B cell (primary cell): Measurements from ENCODE around the gene ESPL1. TPM values are rescaled to one million over a fixed set of nuclear protein-coding genes. Genes with fewer than 3 reads are reported as not detected.

Experiments
- ATAC-seq: fragments of 200-7000 bp; cut with Tn5 transposase; one replicate; pipeline ENCODE4 v1.10.0; 2021; ENCODE audit warnings: low read depth, mild to moderate bottlenecking, moderate number of reproducible peaks, moderate library complexity
- CTCF ChIA-PET: fragments of 350-600 bp; sonication (Branson Sonifier 250); formaldehyde crosslinking; loops from one replicate; lab custom pipeline; 2021; ENCODE audit warnings: antibody characterized with exemption, inconsistent platforms; lab: Charles Lee
- POLR2A ChIA-PET: fragments of 350-600 bp; sonication (Branson Sonifier 250); formaldehyde crosslinking; loops from one replicate; lab custom pipeline; 2021; ENCODE audit warnings: antibody characterized with exemption; lab: Charles Lee
- DNase-seq: peaks from one replicate; pipeline ENCODE4 v3.0.0; 2013
- H2AFZ ChIP-seq: 2 replicates; pipeline ENCODE4 v1.6.1; 2012; ENCODE audit warnings: mild to moderate bottlenecking, low read depth, low read length; ENCODE audit not compliant: insufficient read depth, poor library complexity, severe bottlenecking
- H3K27ac ChIP-seq, 2 donors: 1 replicate in 1 of 2; 2 replicates in 1 of 2; pipeline ENCODE4 v1.5.1; 2012 to 2013; ENCODE audit warnings: low read length in 2 of 2, mild to moderate bottlenecking in 2 of 2, moderate library complexity in 1 of 2
- H3K27me3 ChIP-seq, 4 experiments: fragments of 200-600 bp in 1 of 4; sonication (generic) in 1 of 4; replicated peaks in 1 of 4; 1 replicate in 2 of 4; 2 replicates in 2 of 4; pipeline versions ENCODE4 v1.6.1 to v1.7.0; 2013 to 2016; ENCODE audit warnings: low read length in 3 of 4, mild to moderate bottlenecking in 2 of 4, mixed read lengths in 1 of 4, moderate library complexity in 1 of 4; ENCODE audit not compliant: insufficient read depth in 4 of 4, control insufficient read depth in 3 of 4; ENCODE audit errors: control extremely low read depth in 1 of 4
- H3K36me3 ChIP-seq, 2 experiments: replicated peaks in 1 of 2; 1 replicate in 1 of 2; 2 replicates in 1 of 2; pipeline versions ENCODE4 v1.6.1 to v1.7.1; 2013; ENCODE audit warnings: low read length in 1 of 2; ENCODE audit not compliant: insufficient read depth in 2 of 2, control insufficient read depth in 1 of 2; ENCODE audit errors: control extremely low read depth in 1 of 2, extremely low read depth in 1 of 2
- H3K4me1 ChIP-seq, 2 donors: fragments of 200-600 bp in 1 of 2; sonication (generic) in 1 of 2; 1 replicate in 1 of 2; 2 replicates in 1 of 2; pipeline versions ENCODE4 v1.5.1 to v1.6.1; 2013 to 2017; ENCODE audit warnings: low read length in 2 of 2; ENCODE audit not compliant: control insufficient read depth in 2 of 2, insufficient read depth in 2 of 2
- H3K4me2 ChIP-seq: replicated peaks from 2 replicates; pipeline ENCODE3; 2012; ENCODE audit warnings: mild to moderate bottlenecking, low read depth, low read length; ENCODE audit not compliant: poor library complexity, severe bottlenecking
- H3K4me3 ChIP-seq, 5 experiments: fragments of 200-600 bp in 1 of 5; sonication (generic) in 1 of 5; 1 replicate in 3 of 5; 2 replicates in 2 of 5; pipeline versions ENCODE4 v1.5.1 to v1.7.0; 2011 to 2016; ENCODE audit warnings: low read length in 4 of 5, mild to moderate bottlenecking in 4 of 5, low read depth in 2 of 5, control low read depth in 1 of 5, moderate library complexity in 1 of 5; ENCODE audit not compliant: insufficient read depth in 1 of 5; ENCODE audit errors: control extremely low read depth in 1 of 5, extremely low read depth in 1 of 5
- H3K79me2 ChIP-seq: fragments of 200-600 bp; sonication (generic); one replicate; pipeline ENCODE4 v1.6.0; 2016; ENCODE audit warnings: low read length; ENCODE audit not compliant: control insufficient read depth, insufficient read depth
- H3K9ac ChIP-seq: fragments of 200-600 bp; sonication (generic); 2 replicates; pipeline ENCODE4 v1.6.1; 2017; ENCODE audit warnings: mild to moderate bottlenecking, low read length, moderate library complexity
- H3K9me3 ChIP-seq, 3 donors: one replicate each; pipeline versions ENCODE4 v1.6.1 to v1.7.1; 2013; ENCODE audit warnings: low read length in 2 of 3; ENCODE audit not compliant: control insufficient read depth in 2 of 3, insufficient read depth in 1 of 3; ENCODE audit errors: control extremely low read depth in 1 of 3
- H4K20me1 ChIP-seq: 2 replicates; pipeline ENCODE4 v1.6.0; 2012; ENCODE audit warnings: mild to moderate bottlenecking, low read length; ENCODE audit not compliant: insufficient read depth, control insufficient read depth, poor library complexity, severe bottlenecking
- H3K27ac Mint-ChIP-seq: one replicate; pipeline ENCODE4 v1.8.0; 2021; ENCODE audit warnings: mixed read lengths
- H3K27me3 Mint-ChIP-seq: one replicate; pipeline ENCODE4 v1.8.0; 2021; ENCODE audit warnings: mixed read lengths
- H3K4me1 Mint-ChIP-seq: one replicate; pipeline ENCODE4 v1.8.0; 2021; ENCODE audit warnings: mixed read lengths
- H3K4me3 Mint-ChIP-seq: one replicate; pipeline ENCODE4 v1.8.0; 2021; ENCODE audit warnings: mixed read lengths
- H3K9me3 Mint-ChIP-seq: one replicate; pipeline ENCODE4 v1.8.0; 2022; ENCODE audit warnings: mixed read lengths; ENCODE audit not compliant: insufficient read depth
- EZH2 ChIP-seq: IDR thresholded peaks from 2 replicates; pipeline ENCODE4 v1.6.1; 2012; ENCODE audit warnings: borderline replicate concordance, low read depth, mild to moderate bottlenecking, moderate library complexity, low read length; ENCODE audit not compliant: insufficient read depth, poor library complexity, severe bottlenecking
- WGBS: methylation state at CpG from one replicate; pipeline ENCODE4 v1.1.5; 2013; ENCODE audit warnings: missing lambda C conversion rate; ENCODE audit not compliant: insufficient coverage; 5-methylcytosine and 5-hydroxymethylcytosine counted together
- intact Hi-C: fragments of 100-400 bp; cut with micrococcal nuclease; formaldehyde crosslinking; loops from one replicate; pipeline ENCODE4 v1.10.0; 2022
- polyA plus RNA-seq: library from polyadenylated mRNA; depleted of rRNA; stranded (reverse); fragments of >200 nt; gene quantifications from 2 replicates; pipeline ENCODE4 v1.2.3, GENCODE V29; 2012
- total RNA-seq, 2 donors: library from RNA; stranded (reverse); fragments of 120-200 nt in 1 of 2; gene quantifications; 1 replicate in 1 of 2; 2 replicates in 1 of 2; pipeline versions ENCODE4 v1.2.3 to v1.2.4, GENCODE V29; 2013 to 2022
- TF ChIP-seq, protein P1 (sequence below): fragments of 200-600 bp; IDR thresholded peaks from one replicate; pipeline ENCODE4 v1.8.0; 2022; ENCODE audit warnings: antibody characterized with exemption, mild to moderate bottlenecking

Gene ESPL1
- total and polyA plus RNA-seq, 2 donors (not counting 1 experiment from before 2014, with no cell fraction given), result 0.88 to 2.4 TPM

DNA sequence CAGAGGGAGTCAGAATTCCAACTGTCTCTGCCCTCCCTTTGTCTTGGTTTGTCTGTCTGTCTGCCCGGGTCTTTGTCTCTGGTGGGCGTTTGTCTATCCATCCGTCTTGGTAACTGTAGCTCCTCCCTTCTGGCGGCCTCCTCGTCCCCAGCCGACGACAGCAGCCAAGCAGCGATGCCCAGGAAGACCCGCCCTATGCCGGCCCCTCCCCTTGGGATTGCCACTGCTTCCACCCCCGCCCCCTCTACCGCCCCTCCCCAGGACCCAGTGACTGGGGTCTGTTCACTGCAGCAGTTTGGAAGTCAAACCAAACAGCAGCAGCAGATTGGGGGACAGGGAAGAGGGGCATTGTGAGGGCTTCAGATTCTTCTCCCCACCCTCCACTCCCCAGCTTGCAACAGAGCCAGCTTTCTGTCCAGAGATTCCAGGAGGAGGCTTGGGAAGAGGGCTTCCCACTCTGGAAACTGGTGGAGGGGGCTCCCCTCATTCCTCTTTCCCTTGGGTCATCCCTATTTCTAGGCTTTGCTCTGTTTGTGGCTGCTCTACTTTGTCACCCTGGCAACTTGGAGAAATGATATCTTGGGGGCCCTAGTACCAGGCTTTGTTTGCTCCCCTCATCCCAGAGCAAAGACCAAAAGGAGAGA is 33.7 kb upstream of the ESPL1 start:
- TF ChIP-seq EZH2, result no peak
- TF ChIP-seq, protein P1, sequence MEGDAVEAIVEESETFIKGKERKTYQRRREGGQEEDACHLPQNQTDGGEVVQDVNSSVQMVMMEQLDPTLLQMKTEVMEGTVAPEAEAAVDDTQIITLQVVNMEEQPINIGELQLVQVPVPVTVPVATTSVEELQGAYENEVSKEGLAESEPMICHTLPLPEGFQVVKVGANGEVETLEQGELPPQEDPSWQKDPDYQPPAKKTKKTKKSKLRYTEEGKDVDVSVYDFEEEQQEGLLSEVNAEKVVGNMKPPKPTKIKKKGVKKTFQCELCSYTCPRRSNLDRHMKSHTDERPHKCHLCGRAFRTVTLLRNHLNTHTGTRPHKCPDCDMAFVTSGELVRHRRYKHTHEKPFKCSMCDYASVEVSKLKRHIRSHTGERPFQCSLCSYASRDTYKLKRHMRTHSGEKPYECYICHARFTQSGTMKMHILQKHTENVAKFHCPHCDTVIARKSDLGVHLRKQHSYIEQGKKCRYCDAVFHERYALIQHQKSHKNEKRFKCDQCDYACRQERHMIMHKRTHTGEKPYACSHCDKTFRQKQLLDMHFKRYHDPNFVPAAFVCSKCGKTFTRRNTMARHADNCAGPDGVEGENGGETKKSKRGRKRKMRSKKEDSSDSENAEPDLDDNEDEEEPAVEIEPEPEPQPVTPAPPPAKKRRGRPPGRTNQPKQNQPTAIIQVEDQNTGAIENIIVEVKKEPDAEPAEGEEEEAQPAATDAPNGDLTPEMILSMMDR, result no peak
- H3K27ac Mint-ChIP-seq, result no peak overlapping the region
- no peaks in the 10 kb centered on the region for H4K20me1 ChIP-seq
- H3K36me3 ChIP-seq, result no peaks in the 10 kb centered on the region
- H3K4me2 ChIP-seq, result no peak overlapping the region
- H3K27me3 ChIP-seq, result peaks cover 0 to 11% (median 2%) of the 10 kb centered on the region in 4 experiments
- no peak overlapping the region for H3K27ac ChIP-seq
- no peak overlapping the region for H2AFZ ChIP-seq
- H3K9me3 Mint-ChIP-seq, result no peaks in the 10 kb centered on the region
- H3K4me3 ChIP-seq, result no peak overlapping the region
- H3K4me1 Mint-ChIP-seq, result peaks cover 43% of the 10 kb centered on the region
- DNase-seq (no peak), ATAC-seq (no peak)
- CTCF ChIA-PET, result interaction anchor here (1.0 to 3.0 kb wide), 4 partner anchors 19 to 54 kb away, joined by 3 to 16 read pairs (median 10); no protein-coding TSS in a partner anchor
- peak overlapping the region; percentile 52 for H3K4me3 Mint-ChIP-seq
- H3K9me3 ChIP-seq, result peaks cover 0 to 3% (median 0%) of the 10 kb centered on the region in 3 donors
- POLR2A ChIA-PET, result no interaction called here
- intact Hi-C loops, result no loop called here
- peaks cover 34 to 46% of the 10 kb centered on the region in 2 donors for H3K4me1 ChIP-seq
- no peak overlapping the region for H3K9ac ChIP-seq
- peaks cover 6% of the 10 kb centered on the region for H3K27me3 Mint-ChIP-seq
- 15% methylated on average over 10 of the region's 12 CpGs for WGBS
- H3K79me2 ChIP-seq, result no peaks in the 10 kb centered on the region

DNA sequence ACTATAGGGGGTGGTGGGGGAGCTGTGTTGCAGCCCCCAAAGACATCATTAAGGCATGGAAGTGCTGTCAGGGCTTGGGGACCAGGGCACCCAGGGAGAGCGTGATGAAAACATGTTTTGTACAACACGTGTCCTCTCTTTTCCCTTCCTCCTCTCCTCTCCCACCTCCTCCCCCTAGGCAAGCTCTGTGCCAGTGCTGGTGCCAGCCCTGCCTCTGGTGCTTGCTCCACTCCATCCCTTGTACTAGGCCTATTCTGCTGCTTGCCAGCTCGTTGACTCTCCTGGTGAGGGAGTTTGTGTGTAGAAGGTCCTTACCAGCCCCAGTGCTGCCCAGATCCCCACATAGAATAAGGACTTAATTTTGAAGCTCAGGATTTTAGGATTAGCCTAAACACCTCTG is 32.9 kb upstream of the ESPL1 start:
- CTCF ChIA-PET, result interaction anchor here (1.1 to 3.0 kb wide), 2 partner anchors 16 to 22 kb away, joined by 3 to 16 read pairs; a partner anchor contains a TSS
- H3K9me3 Mint-ChIP-seq, result no peaks in the 10 kb centered on the region
- Histone ChIP-seq H3K27ac (no peak overlapping the region), H3K4me3 (no peak overlapping the region), H3K4me2 (no peak overlapping the region), H3K9ac (no peak overlapping the region), H2AFZ (no peak overlapping the region), H3K4me1 (peaks cover 35 to 51% of the 10 kb centered on the region in 2 donors), H3K36me3 (no peaks in the 10 kb centered on the region), H4K20me1 (no peaks in the 10 kb centered on the region), H3K9me3 (peaks cover 0 to 3% (median 0%) of the 10 kb centered on the region in 3 donors), H3K27me3 (peaks cover 0 to 11% (median 2%) of the 10 kb centered on the region in 4 experiments), H3K79me2 (no peaks in the 10 kb centered on the region)
- intact Hi-C loops, result no loop called here
- DNase-seq (no peak), ATAC-seq (no peak)
- peaks cover 46% of the 10 kb centered on the region for H3K4me1 Mint-ChIP-seq
- WGBS, result 90% methylated on average over 2 of the region's 3 CpGs
- peaks cover 6% of the 10 kb centered on the region for H3K27me3 Mint-ChIP-seq
- H3K4me3 Mint-ChIP-seq, result no peak overlapping the region
- POLR2A ChIA-PET, result no interaction called here
- H3K27ac Mint-ChIP-seq, result no peak overlapping the region
- TF ChIP-seq, protein P1, result no peak
- no peak for TF ChIP-seq EZH2
